Measurements from ENCODE around the gene NDEL1. TPM values are rescaled to one million over a fixed set of nuclear protein-coding genes. Genes with fewer than 3 reads are reported as not detected.

Gene NDEL1
- total and polyA plus RNA-seq, 9 of the 15 experiments (the other 6 are each of a cell fraction or from before 2014, with no cell fraction given): 0.86 to 30.5 (median 22.7) TPM

DNA sequence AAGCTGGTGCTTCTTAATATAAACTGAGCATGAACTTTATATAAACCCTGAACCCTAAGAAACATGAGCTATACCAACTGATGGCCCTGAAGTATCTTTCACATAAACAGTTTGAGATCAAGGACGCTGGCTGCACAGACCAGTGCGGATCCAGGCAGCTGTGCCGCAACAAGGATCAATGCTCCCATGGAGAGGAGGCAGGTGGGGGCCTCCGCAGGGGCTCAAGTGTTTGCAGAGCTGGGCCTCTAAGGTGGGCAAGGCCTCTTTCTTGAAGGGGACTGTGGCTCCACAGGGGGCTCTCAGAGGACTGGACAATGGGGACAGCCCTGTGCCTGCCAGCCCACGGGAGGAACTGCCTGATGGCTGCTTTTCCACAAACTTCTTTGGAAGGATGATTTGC lies 46.0 kb downstream of the NDEL1 start (continued):
- TF ChIP-seq, protein P1, sequence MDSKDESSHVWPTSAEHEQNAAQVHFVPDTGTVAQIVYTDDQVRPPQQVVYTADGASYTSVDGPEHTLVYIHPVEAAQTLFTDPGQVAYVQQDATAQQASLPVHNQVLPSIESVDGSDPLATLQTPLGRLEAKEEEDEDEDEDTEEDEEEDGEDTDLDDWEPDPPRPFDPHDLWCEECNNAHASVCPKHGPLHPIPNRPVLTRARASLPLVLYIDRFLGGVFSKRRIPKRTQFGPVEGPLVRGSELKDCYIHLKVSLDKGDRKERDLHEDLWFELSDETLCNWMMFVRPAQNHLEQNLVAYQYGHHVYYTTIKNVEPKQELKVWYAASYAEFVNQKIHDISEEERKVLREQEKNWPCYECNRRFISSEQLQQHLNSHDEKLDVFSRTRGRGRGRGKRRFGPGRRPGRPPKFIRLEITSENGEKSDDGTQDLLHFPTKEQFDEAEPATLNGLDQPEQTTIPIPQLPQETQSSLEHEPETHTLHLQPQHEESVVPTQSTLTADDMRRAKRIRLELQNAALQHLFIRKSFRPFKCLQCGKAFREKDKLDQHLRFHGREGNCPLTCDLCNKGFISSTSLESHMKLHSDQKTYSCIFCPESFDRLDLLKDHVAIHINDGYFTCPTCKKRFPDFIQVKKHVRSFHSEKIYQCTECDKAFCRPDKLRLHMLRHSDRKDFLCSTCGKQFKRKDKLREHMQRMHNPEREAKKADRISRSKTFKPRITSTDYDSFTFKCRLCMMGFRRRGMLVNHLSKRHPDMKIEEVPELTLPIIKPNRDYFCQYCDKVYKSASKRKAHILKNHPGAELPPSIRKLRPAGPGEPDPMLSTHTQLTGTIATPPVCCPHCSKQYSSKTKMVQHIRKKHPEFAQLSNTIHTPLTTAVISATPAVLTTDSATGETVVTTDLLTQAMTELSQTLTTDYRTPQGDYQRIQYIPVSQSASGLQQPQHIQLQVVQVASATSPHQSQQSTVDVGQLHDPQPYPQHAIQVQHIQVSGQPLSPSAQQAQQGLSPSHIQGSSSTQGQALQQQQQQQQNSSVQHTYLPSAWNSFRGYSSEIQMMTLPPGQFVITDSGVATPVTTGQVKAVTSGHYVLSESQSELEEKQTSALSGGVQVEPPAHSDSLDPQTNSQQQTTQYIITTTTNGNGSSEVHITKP (IDR thresholded peaks at IDR 0.05; ENCODE audit: partially characterized antibody): no peak
- TF ChIP-seq, protein P2, sequence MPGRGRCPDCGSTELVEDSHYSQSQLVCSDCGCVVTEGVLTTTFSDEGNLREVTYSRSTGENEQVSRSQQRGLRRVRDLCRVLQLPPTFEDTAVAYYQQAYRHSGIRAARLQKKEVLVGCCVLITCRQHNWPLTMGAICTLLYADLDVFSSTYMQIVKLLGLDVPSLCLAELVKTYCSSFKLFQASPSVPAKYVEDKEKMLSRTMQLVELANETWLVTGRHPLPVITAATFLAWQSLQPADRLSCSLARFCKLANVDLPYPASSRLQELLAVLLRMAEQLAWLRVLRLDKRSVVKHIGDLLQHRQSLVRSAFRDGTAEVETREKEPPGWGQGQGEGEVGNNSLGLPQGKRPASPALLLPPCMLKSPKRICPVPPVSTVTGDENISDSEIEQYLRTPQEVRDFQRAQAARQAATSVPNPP (IDR thresholded peaks at IDR 0.05; ENCODE audit: borderline replicate concordance, insufficient read depth, insufficient read length): no peak
- TF ChIP-seq, protein P3, sequence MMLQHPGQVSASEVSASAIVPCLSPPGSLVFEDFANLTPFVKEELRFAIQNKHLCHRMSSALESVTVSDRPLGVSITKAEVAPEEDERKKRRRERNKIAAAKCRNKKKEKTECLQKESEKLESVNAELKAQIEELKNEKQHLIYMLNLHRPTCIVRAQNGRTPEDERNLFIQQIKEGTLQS (IDR thresholded peaks at IDR 0.05): no peak
- TF ChIP-seq, protein P3 (CRISPR knock-in tag; conservative IDR thresholded peaks at IDR 0.05): no peak
- TF ChIP-seq ZNF408 (CRISPR knock-in tag; IDR thresholded peaks at IDR 0.05; ENCODE audit: low read depth): no peak
- TF ChIP-seq SMARCB1 (IDR thresholded peaks at IDR 0.05; ENCODE audit: insufficient read length, low read depth): no peak
- no peak for TF ChIP-seq KLF1 (tag; IDR thresholded peaks at IDR 0.05)
- TF ChIP-seq, protein P4, sequence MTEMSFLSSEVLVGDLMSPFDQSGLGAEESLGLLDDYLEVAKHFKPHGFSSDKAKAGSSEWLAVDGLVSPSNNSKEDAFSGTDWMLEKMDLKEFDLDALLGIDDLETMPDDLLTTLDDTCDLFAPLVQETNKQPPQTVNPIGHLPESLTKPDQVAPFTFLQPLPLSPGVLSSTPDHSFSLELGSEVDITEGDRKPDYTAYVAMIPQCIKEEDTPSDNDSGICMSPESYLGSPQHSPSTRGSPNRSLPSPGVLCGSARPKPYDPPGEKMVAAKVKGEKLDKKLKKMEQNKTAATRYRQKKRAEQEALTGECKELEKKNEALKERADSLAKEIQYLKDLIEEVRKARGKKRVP (CRISPR knock-in tag; IDR thresholded peaks at IDR 0.05): no peak

Data from K562 (cell line).